ENCODE measurements around the gene DPH6. TPM values are rescaled to one million over a fixed set of nuclear protein-coding genes. Genes with fewer than 3 reads are reported as not detected.
"Not testable (repeated sequence)": the region's sequence is repeated elsewhere in the genome, so short reads cannot be mapped to it uniquely, and the experiment has no call there.

DPH6 gene
- total RNA-seq, 2 donors from 2014 or later = 8.9 to 17.6 TPM

DNA sequence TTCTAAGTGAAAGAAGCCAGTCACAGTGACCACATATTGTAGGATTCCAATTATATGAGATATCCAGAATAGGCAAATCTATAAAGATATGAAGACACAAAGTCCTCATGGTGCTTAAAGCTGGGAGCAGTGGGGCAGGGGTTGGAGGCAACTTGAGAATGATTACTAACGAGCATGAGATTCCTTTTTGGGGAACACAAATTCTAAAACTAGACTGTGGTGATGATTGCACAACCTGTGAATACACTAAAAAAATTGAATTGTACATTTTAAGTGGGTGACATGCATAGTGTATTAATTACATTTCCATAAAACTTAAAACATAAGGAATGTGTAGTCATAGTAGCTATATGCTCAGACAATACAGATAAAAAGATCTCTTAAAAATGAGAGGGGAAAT lies 103.2 kb downstream of the DPH6 start:
- H3K27me3 ChIP-seq (replicated peaks; ENCODE audit: insufficient read depth) = no peaks in the 10 kb centered on the region
- H3K4me1 ChIP-seq (replicated peaks) = no peaks in the 10 kb centered on the region
- TF ChIP-seq, protein P1, sequence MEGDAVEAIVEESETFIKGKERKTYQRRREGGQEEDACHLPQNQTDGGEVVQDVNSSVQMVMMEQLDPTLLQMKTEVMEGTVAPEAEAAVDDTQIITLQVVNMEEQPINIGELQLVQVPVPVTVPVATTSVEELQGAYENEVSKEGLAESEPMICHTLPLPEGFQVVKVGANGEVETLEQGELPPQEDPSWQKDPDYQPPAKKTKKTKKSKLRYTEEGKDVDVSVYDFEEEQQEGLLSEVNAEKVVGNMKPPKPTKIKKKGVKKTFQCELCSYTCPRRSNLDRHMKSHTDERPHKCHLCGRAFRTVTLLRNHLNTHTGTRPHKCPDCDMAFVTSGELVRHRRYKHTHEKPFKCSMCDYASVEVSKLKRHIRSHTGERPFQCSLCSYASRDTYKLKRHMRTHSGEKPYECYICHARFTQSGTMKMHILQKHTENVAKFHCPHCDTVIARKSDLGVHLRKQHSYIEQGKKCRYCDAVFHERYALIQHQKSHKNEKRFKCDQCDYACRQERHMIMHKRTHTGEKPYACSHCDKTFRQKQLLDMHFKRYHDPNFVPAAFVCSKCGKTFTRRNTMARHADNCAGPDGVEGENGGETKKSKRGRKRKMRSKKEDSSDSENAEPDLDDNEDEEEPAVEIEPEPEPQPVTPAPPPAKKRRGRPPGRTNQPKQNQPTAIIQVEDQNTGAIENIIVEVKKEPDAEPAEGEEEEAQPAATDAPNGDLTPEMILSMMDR (IDR thresholded peaks at IDR 0.05) = no peak
- TF ChIP-seq POLR2AphosphoS5 (IDR thresholded peaks at IDR 0.05) (no peak), POLR2A (IDR thresholded peaks at IDR 0.05) (no peak)
- no peaks in the 10 kb centered on the region for H3K36me3 ChIP-seq
- no peak overlapping the region for H3K4me3 ChIP-seq
- DNase-seq (ENCODE audit: low spot score) = no peak
- no peaks in the 10 kb centered on the region for H3K9me3 ChIP-seq
- intact Hi-C loops (cut with DNase I) = loop anchor here (5.0 kb wide), 1 partner anchor 365 kb away; no protein-coding TSS in a partner anchor
- WGBS = 78% methylated on average over 1 of the region's 1 CpG
- no peak overlapping the region for H3K27ac ChIP-seq

DNA sequence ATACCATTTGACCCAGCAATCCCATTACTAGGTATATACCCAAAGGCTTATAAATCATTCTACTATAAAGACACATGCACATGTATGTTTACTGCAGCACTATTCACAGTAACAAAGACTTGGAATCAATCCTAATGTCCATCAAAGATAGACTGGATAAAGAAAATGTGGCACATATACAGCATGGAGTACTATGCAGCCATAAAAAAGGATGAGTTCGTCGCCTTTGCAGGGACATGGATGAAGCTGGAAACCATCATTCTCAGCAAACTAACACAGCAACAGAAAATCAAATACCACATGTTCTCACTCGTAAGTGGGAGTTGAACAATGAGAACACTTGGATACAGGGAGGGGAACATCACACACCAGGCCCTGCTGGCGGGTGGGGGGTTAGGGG lies 104.7 kb downstream of the DPH6 start:
- H3K9me3 ChIP-seq; H3K36me3 ChIP-seq; H3K4me1 ChIP-seq (replicated peaks); DNase-seq (ENCODE audit: low spot score); H3K27ac ChIP-seq; H3K4me3 ChIP-seq; H3K27me3 ChIP-seq (replicated peaks; ENCODE audit: insufficient read depth): not testable (repeated sequence)
- intact Hi-C loops (cut with DNase I) = loop anchor here (5.0 kb wide), 1 partner anchor 364 kb away; no protein-coding TSS in a partner anchor
- WGBS = 96% methylated on average over 4 of the region's 4 CpGs

GRCh38 chr15:35440265-35440664 lies 105.7 kb downstream of the DPH6 start:
- intact Hi-C loops (cut with DNase I) = loop anchor here (5.0 kb wide), 1 partner anchor 363 kb away; no protein-coding TSS in a partner anchor
- no peak overlapping the region for H3K4me3 ChIP-seq
- DNase-seq (ENCODE audit: low spot score) = no peak
- H3K4me1 ChIP-seq (replicated peaks) = no peaks in the 10 kb centered on the region
- 81% methylated on average over 3 of the region's 3 CpGs for WGBS
- no peaks in the 10 kb centered on the region for H3K9me3 ChIP-seq
- TF ChIP-seq POLR2A (IDR thresholded peaks at IDR 0.05) (no peak), POLR2AphosphoS5 (IDR thresholded peaks at IDR 0.05) (no peak)
- TF ChIP-seq, protein P1 (IDR thresholded peaks at IDR 0.05) = no peak
- H3K27ac ChIP-seq = no peak overlapping the region
- H3K36me3 ChIP-seq = no peaks in the 10 kb centered on the region
- H3K27me3 ChIP-seq (replicated peaks; ENCODE audit: insufficient read depth) = no peaks in the 10 kb centered on the region

DNA sequence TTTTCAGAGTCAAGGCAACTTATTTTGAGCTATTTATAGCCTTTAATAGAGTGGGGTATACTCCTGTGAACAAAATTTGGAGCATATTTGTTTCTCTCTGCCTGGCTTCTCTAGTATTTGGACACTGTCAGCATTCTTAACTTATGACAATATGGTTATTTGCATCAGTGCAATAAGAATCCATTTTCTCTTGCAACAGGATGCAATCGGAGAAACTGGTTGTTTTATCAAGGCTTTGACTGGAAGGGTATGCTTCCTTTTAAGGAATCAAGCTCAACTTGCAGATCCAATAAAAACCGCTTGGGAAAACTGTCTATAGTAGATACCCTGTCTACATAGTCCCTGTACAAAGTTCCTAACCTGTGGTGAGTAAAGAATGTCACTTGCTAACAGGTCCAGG lies 106.7 kb downstream of the DPH6 start:
- DNase-seq (ENCODE audit: low spot score) = no peak
- H3K4me3 ChIP-seq = no peak overlapping the region
- H3K27ac ChIP-seq = no peak overlapping the region
- WGBS = 56% methylated on average over 2 of the region's 2 CpGs
- H3K27me3 ChIP-seq (replicated peaks; ENCODE audit: insufficient read depth) = no peaks in the 10 kb centered on the region
- TF ChIP-seq POLR2AphosphoS5 (IDR thresholded peaks at IDR 0.05) = no peak
- TF ChIP-seq POLR2A (IDR thresholded peaks at IDR 0.05) = no peak
- TF ChIP-seq, protein P1 (IDR thresholded peaks at IDR 0.05) = no peak
- intact Hi-C loops (cut with DNase I) = no loop called here
- H3K36me3 ChIP-seq = no peaks in the 10 kb centered on the region
- H3K4me1 ChIP-seq (replicated peaks) = no peaks in the 10 kb centered on the region
- H3K9me3 ChIP-seq = no peaks in the 10 kb centered on the region

DNA sequence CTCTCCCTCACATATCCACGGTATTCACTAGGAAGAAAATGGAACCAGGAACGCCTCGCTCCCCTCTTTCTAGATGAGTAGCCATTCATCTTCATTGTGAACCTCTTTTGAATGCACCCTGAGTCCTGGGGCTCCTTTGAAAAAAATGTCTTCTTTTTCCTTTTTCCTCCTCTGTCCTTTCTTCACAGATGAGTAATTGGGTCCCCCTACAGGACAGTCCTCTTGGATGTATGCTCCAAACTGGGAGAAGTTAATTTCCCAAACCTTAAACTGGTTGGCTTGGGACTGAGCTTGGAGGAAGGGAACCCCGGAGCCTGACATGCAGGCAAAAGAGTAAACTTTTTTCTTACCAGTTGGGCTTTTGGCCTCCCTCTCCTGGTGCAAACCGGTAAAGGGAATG lies 108.8 kb downstream of the DPH6 start:
- Histone ChIP-seq H3K27me3 (replicated peaks; ENCODE audit: insufficient read depth) (no peaks in the 10 kb centered on the region), H3K4me3 (no peak overlapping the region), H3K9me3 (no peaks in the 10 kb centered on the region), H3K4me1 (replicated peaks) (no peaks in the 10 kb centered on the region), H3K27ac (no peak overlapping the region), H3K36me3 (no peaks in the 10 kb centered on the region)
- no peak for DNase-seq (ENCODE audit: low spot score)
- 94% methylated on average over 5 of the region's 5 CpGs for WGBS
- no peak for TF ChIP-seq POLR2A (IDR thresholded peaks at IDR 0.05)
- TF ChIP-seq, protein P1 (IDR thresholded peaks at IDR 0.05) = no peak
- TF ChIP-seq POLR2AphosphoS5 (IDR thresholded peaks at IDR 0.05) = no peak
- intact Hi-C loops (cut with DNase I) = no loop called here
